Cardiac fibroblast (primary cell): ENCODE data around the gene COL5A1.

Experiments used
- DNase-seq, 2 donors: peaks; one replicate each; pipeline versions ENCODE4 v3.0.0 to v3.0.0-alpha.2; 2010; ENCODE audit warnings: low read depth in 2 of 2
- H3K4me3 ChIP-seq, 2 donors: replicated peaks in 1 of 2; 1 replicate in 1 of 2; 2 replicates in 1 of 2; pipeline ENCODE4 v1.5.1; 2011; ENCODE audit warnings: low read depth in 2 of 2, low read length in 2 of 2, mild to moderate bottlenecking in 2 of 2, moderate library complexity in 1 of 2
- CTCF ChIP-seq: IDR thresholded peaks from one replicate; pipeline ENCODE4 v1.5.1; 2011; ENCODE audit warnings: low read depth, mild to moderate bottlenecking, low read length, inconsistent platforms

The COL5A1 gene

GRCh38 chr9:134696433-134696832 is 54.8 kb downstream of the COL5A1 start:
- no peak for TF ChIP-seq CTCF

GRCh38 chr9:134698111-134698510 is 56.5 kb downstream of the COL5A1 start:
- TF ChIP-seq CTCF: no peak
- H3K4me3 ChIP-seq: no peak overlapping the region
- DNase-seq: peak in 1 of 2 donors; percentile 25

More at GRCh38 chr9:134696433-134696832, 54.8 kb downstream of the COL5A1 start:
- DNase-seq: no peak
- no peak overlapping the region for H3K4me3 ChIP-seq

GRCh38 chr9:134698587-134699342 is 57.2 kb downstream of the COL5A1 start:
- peak; percentile 92 for TF ChIP-seq CTCF
- peak; percentile 57 to 61 for DNase-seq
- no peak overlapping the region for H3K4me3 ChIP-seq

- no peak overlapping the region for H3K4me3 ChIP-seq
- no peak for TF ChIP-seq CTCF
- DNase-seq: peak in 1 of 2 donors; percentile 35
Measured at GRCh38 chr9:134699343-134699740, 57.7 kb downstream of the COL5A1 start.

- H3K4me3 ChIP-seq: no peak overlapping the region
- DNase-seq: no peak
- TF ChIP-seq CTCF: no peak
Measured at GRCh38 chr9:134700636-134701350, 59.2 kb downstream of the COL5A1 start.

GRCh38 chr9:134701581-134702259 is 60.1 kb downstream of the COL5A1 start:
- H3K4me3 ChIP-seq: no peak overlapping the region
- no peak for DNase-seq

More at GRCh38 chr9:134701581-134702259, 60.1 kb downstream of the COL5A1 start:
- no peak for TF ChIP-seq CTCF
